Measurements from ENCODE around the gene ST3GAL3. TPM values are rescaled to one million over a fixed set of nuclear protein-coding genes. Genes with fewer than 3 reads are reported as not detected.
A peak's percentile ranks its signal among the peaks of the same experiment; 100 is the strongest.

Gene ST3GAL3
- total RNA-seq, 1 donor from 2014 or later: 16.5 TPM

- Mint-ChIP-seq H3K27me3 (ENCODE audit: unreplicated experiment) (peaks cover 2% of the 10 kb centered on the region), H3K4me1 (ENCODE audit: low read depth, unreplicated experiment) (peaks cover 2% of the 10 kb centered on the region), H3K9me3 (ENCODE audit: unreplicated experiment) (peaks cover 2% of the 10 kb centered on the region), H3K4me3 (ENCODE audit: unreplicated experiment) (no peak overlapping the region), H3K36me3 (ENCODE audit: unreplicated experiment) (no peaks in the 10 kb centered on the region), H3K27ac (ENCODE audit: unreplicated experiment) (no peak overlapping the region)
- TF ChIP-seq, protein P1, sequence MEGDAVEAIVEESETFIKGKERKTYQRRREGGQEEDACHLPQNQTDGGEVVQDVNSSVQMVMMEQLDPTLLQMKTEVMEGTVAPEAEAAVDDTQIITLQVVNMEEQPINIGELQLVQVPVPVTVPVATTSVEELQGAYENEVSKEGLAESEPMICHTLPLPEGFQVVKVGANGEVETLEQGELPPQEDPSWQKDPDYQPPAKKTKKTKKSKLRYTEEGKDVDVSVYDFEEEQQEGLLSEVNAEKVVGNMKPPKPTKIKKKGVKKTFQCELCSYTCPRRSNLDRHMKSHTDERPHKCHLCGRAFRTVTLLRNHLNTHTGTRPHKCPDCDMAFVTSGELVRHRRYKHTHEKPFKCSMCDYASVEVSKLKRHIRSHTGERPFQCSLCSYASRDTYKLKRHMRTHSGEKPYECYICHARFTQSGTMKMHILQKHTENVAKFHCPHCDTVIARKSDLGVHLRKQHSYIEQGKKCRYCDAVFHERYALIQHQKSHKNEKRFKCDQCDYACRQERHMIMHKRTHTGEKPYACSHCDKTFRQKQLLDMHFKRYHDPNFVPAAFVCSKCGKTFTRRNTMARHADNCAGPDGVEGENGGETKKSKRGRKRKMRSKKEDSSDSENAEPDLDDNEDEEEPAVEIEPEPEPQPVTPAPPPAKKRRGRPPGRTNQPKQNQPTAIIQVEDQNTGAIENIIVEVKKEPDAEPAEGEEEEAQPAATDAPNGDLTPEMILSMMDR (IDR thresholded peaks at IDR 0.05; ENCODE audit: partially characterized antibody, unreplicated experiment): peak; percentile 65
- peak; percentile 46 for DNase-seq
These were observed 56.2 kb downstream of the ST3GAL3 start for GRCh38 chr1:43763497-43763973.

GRCh38 chr1:43764581-43764980 is 57.2 kb downstream of the ST3GAL3 start:
- no peak for DNase-seq
- no peak overlapping the region for H3K4me3 Mint-ChIP-seq (ENCODE audit: unreplicated experiment)
- H3K27ac Mint-ChIP-seq (ENCODE audit: unreplicated experiment): no peak overlapping the region
- peaks cover 2% of the 10 kb centered on the region for H3K27me3 Mint-ChIP-seq (ENCODE audit: unreplicated experiment)
- H3K4me1 Mint-ChIP-seq (ENCODE audit: low read depth, unreplicated experiment): peaks cover 2% of the 10 kb centered on the region
- TF ChIP-seq, protein P1 (IDR thresholded peaks at IDR 0.05; ENCODE audit: partially characterized antibody, unreplicated experiment): no peak
- H3K9me3 Mint-ChIP-seq (ENCODE audit: unreplicated experiment): no peaks in the 10 kb centered on the region
- no peaks in the 10 kb centered on the region for H3K36me3 Mint-ChIP-seq (ENCODE audit: unreplicated experiment)

DNA sequence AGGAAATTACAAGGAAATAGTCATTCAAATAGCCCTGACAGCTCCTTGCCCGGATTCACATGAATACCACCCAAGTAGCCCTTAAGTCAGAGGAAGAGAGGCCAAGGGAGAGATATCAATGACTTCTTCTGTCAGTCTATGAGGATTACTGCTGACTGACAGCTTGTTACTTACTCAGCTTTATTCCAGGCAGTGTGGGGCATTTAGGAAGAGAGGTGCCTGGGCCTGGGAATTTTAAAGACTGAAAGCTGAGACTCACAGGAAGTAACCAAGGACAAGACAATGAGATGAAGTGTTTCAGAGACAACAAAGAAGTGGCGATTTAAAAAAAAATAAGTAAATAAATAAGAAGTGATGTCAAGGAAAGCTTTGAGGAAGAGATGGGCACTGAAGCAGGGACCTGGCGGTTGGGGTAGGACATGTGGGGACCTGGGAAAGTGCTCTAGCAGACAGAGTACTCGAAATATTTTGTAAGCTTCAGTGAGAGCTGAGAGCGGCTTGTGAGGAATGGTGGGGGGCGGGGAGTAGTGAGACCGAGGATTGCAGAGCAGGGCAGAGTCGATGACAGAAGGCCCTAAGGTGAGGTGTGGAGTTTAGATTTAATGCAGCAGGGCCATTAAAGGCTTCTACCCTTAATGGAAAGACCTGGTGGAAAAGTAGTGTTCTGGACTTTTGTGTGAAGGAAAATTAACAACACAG is 58.9 kb downstream of the ST3GAL3 start:
- peaks cover 1% of the 10 kb centered on the region for H3K27me3 Mint-ChIP-seq (ENCODE audit: unreplicated experiment)
- no peaks in the 10 kb centered on the region for H3K36me3 Mint-ChIP-seq (ENCODE audit: unreplicated experiment)
- H3K4me1 Mint-ChIP-seq (ENCODE audit: low read depth, unreplicated experiment): peaks cover 2% of the 10 kb centered on the region
- no peak for DNase-seq
- no peaks in the 10 kb centered on the region for H3K9me3 Mint-ChIP-seq (ENCODE audit: unreplicated experiment)
- H3K27ac Mint-ChIP-seq (ENCODE audit: unreplicated experiment): no peak overlapping the region
- no peak overlapping the region for H3K4me3 Mint-ChIP-seq (ENCODE audit: unreplicated experiment)
- TF ChIP-seq, protein P1 (IDR thresholded peaks at IDR 0.05; ENCODE audit: partially characterized antibody, unreplicated experiment): no peak

DNA sequence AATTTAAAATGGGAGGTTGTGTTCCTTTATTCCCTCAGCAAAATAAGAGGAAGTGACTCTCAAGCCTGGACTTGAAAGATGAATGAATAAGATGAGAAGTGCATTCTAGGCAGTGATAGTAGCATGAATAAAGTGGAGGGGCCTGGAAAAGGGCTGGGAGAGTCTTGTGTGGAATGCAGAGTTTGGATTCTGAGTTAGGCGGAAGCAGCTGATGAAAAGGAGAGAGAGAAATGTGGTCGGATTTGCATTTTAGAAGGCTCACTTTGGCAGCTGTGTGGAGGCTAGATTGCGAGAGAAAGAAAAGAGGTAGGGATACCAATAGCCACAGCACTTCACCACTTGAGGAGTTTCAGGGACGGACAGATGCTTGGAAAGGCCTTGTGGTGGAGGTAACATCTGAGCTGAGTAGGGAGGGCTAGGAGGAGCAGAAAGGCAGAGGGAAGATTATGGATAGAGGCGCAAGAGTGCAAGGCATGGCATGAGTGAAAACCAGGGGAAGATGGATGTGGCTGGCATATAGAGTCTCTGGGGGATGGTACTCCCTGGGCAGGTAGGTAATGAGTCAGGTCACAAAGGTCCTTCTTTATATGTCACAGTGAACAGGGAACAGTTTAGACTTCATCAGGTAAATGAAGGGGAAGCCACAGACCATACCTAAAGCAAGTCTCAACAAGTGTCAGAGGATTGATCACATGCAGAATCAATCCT is 59.6 kb downstream of the ST3GAL3 start:
- no peaks in the 10 kb centered on the region for H3K36me3 Mint-ChIP-seq (ENCODE audit: unreplicated experiment)
- no peak for DNase-seq
- no peaks in the 10 kb centered on the region for H3K27me3 Mint-ChIP-seq (ENCODE audit: unreplicated experiment)
- H3K27ac Mint-ChIP-seq (ENCODE audit: unreplicated experiment): no peak overlapping the region
- H3K9me3 Mint-ChIP-seq (ENCODE audit: unreplicated experiment): no peaks in the 10 kb centered on the region
- no peak overlapping the region for H3K4me3 Mint-ChIP-seq (ENCODE audit: unreplicated experiment)
- H3K4me1 Mint-ChIP-seq (ENCODE audit: low read depth, unreplicated experiment): peaks cover 2% of the 10 kb centered on the region
- TF ChIP-seq, protein P1 (IDR thresholded peaks at IDR 0.05; ENCODE audit: partially characterized antibody, unreplicated experiment): no peak

- no peaks in the 10 kb centered on the region for H3K36me3 Mint-ChIP-seq (ENCODE audit: unreplicated experiment)
- H3K4me3 Mint-ChIP-seq (ENCODE audit: unreplicated experiment): no peak overlapping the region
- peaks cover 2% of the 10 kb centered on the region for H3K4me1 Mint-ChIP-seq (ENCODE audit: low read depth, unreplicated experiment)
- H3K9me3 Mint-ChIP-seq (ENCODE audit: unreplicated experiment): no peaks in the 10 kb centered on the region
- TF ChIP-seq, protein P1 (IDR thresholded peaks at IDR 0.05; ENCODE audit: partially characterized antibody, unreplicated experiment): no peak
- no peak overlapping the region for H3K27ac Mint-ChIP-seq (ENCODE audit: unreplicated experiment)
- no peak for DNase-seq
- no peaks in the 10 kb centered on the region for H3K27me3 Mint-ChIP-seq (ENCODE audit: unreplicated experiment)
These were observed 60.8 kb downstream of the ST3GAL3 start for GRCh38 chr1:43768168-43768567.
